HG03565 (cell line): Measurements from ENCODE around the gene PLEKHG3.

Experiments used
- ATAC-seq: cut with Tn5 transposase; IDR thresholded peaks from one replicate; pipeline ENCODE4 v1.9.1; 2021; ENCODE audit warnings: mild to moderate bottlenecking, moderate library complexity; ENCODE audit not compliant: unreplicated experiment

PLEKHG3 gene

DNA sequence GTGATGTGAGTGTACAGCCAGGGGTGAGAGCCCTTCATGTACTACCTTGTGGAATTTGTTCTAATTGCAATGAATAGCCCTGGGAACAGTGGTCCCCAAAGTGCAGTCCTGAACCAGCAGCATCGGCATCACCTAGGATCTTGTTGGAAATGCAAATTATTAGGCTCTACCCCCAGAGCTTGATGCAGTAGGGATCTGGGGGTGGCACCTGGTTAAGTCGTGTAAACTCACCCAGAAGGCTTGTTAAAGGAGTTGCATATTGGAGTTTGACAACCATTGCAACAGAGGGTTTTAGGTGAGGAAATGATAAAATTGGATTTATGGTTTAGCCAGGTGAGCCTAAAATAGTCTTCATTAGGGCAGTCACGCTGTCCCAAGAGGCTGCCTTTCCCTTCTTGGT, 73.2 kb downstream of the PLEKHG3 start:
- ATAC-seq: no peak

GRCh38 chr14:64778104-64778754, 74.0 kb downstream of the PLEKHG3 start:
- no peak for ATAC-seq

DNA sequence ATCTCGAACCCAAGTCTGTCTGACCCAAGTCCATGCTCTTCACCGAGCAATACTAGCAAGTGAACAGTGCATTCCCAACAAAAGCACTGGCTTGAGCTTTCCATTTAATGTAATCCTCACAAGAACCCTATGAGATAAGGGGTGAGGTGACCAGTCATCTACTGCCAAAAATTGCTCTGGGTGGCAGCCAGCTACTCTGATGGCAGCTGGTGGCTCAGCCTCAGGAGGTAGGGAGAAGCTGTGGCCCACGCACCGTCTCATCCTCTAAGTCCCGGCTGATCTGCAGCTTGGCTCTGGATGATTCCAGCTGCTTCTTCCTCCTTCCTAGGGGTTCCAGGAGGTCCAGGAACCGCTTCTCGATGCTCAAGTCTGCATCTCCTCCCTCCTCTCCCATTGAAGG, 75.2 kb downstream of the PLEKHG3 start:
- ATAC-seq: no peak

DNA sequence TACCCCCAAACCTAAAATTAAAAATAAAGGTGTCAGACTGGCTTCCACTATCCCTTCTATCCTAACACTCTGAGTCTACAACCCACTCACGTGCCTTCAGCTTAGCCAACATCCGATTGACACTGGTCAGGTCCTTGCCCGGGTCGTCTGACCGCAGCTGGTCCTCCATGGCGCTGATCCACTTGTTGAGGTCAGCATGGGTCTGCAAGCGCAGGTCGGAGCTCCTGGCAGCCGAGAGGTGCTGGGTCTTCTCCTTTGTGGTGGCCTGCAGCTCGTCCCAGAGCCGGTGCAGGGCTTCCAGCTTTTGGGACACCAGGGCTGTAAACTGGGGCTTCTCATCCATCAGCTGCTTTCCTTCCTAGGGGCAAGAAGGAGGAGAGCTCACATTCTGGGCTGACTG, 78.0 kb downstream of the PLEKHG3 start:
- no peak for ATAC-seq

GRCh38 chr14:64784006-64784405, 79.8 kb downstream of the PLEKHG3 start:
- no peak for ATAC-seq

DNA sequence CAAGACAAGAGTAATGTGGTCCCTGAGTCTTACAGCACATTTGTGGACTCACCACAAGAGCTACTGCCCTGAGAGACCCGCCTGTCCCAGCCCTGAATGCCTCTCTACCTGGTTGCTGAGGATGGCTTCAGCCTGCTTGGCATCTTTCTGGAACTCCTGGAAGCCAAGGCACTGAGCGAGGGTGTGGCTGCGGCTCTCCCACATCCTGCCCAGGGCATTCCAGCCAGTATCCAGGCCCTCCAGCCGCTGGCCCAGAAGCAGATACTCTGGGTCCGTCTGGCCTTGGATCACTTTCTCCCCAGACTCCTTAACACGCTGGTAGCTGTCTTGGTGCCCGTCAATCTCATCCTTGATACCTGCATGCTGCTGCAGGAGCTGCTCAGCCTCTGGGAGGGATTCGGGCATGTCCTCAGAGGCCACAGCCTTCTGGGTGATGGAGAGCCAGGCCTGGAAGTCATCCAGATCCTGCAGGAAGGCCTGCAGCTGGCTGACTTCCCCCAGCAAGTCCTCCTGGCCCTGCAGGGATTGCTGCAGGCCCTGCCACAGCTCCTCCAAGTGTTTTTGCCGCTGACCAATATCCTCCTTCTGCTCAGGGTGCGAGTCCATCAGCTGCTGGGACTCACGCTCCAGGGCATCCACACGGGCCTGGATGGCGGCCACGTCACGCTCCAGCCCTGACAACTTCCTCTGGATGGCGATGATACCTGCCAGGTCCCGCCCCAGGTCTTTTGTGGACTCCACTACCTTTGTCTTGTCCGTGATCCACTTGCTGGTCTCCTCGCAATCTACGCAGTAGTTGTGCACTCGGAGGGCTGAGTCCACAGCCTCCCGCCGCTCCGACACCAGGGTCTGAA, 82.3 kb downstream of the PLEKHG3 start:
- no peak for ATAC-seq

DNA sequence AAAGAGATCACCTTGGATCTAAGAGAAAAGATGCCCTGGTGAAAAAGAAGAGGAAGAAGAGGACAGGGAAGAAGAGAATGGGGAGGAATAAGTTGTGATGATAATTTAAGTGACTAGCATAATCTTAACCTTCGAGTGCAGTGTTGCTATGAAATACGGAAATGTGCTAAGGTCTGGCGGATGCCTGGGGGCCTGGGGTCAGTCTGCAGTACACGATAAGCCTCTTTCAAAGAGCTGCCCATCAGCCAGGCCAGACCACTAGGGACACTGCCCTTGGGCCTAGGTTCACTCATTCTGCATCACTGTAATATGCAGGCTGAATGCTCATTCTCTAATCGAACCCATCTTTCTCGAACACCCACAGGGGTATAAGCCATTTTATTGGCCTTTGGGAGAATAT, 83.4 kb downstream of the PLEKHG3 start:
- ATAC-seq: no peak

DNA sequence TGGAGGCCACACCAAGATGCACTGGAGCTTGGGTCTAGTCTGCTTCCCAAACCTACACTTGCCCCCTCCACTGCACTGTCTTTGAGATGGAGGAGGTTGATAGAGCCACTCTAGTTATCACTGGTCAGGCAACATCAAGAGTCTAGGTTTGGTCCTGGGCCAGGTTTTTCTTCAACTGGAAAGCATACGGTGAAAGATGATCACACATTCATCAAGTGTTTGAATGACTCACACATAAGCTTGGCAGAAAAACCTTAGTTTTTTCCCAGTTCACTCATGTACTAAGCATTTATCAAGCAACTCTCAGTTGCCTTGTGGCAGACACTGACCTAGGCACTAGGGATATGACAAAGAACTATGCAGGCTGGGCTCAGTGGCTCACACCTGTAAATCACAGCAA, 84.5 kb downstream of the PLEKHG3 start:
- ATAC-seq: no peak

DNA sequence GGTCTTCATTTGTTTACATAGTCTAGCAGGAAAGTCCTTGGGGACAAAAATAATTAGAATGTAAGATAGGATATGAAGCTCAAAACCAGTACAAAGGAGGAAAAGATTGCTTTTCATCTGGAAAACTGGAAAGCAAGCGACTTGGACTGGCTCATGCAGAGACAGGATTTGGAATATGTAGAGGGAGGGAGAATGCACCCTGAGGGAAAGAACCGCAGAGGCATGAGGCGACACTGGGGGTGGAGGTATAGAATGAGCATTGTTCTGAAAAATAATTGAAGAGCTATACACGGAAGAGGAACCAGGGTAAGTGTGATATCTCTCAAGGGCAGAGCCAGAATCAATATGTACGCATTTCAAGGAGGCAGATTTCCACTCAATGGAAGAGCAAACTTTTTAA, 85.5 kb downstream of the PLEKHG3 start:
- ATAC-seq: no peak

GRCh38 chr14:64790478-64790877, 86.3 kb downstream of the PLEKHG3 start:
- ATAC-seq: no peak

DNA sequence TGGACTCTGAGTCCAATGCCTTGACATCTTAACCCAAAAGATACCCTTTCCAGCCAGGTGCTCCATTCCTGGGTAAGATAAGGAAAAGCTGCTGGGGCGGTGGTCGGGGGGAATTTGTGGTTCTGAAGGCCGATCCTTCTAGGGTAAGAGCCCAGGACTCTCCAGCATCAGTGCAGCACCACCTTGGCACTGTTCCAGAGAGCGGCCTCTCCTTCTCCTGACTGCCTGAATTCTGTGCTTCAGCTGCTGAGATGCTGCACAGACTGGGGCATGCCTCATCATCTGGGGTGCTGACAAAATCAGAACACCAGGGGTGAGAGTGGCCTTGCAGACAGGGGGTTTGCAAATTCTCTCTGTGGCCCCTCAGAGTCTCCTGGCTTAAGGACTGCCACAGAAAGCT, 88.0 kb downstream of the PLEKHG3 start:
- no peak for ATAC-seq

GRCh38 chr14:64792871-64793560, 88.8 kb downstream of the PLEKHG3 start:
- ATAC-seq: no peak

DNA sequence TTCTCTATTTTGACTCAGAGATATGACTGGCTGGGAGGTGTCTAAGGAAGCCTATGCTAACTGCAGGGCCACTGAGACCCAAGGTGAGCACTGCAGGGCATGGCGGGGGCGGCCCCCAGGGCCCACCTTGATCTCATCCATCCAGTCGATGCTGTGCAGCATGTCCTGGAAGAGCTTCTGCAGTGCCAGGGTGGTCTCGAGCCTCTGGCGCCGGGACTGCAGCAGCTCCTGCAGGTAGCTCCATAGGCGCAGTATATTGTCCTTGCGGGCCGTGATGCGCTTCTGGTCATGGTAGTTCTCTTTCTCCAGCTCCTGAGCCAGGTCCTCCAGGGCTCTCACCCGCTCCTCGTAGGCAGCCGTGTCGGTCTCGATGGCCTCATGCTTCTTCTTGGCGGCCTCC, 91.0 kb downstream of the PLEKHG3 start:
- ATAC-seq: no peak

DNA sequence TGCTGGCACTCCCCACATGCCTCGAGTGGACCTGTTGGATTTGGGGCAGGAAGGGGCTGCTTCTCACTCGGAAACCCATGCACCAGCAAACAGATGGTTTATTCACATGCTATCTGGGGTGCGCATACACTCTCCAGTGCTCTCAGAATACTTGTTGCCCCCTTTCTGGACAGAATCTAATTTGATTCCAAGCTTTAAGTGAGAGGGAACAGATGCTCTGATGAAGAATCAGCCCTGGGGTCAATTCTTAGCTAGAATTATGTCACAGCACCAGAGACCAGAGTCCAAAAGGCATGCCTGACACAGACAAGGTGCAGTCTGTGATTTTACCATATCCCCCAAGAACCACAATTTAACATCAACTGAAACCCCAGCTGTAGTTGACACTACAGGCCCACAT, 91.7 kb downstream of the PLEKHG3 start:
- ATAC-seq: no peak

- ATAC-seq: no peak
Observed at GRCh38 chr14:64796369-64796768, 92.1 kb downstream of the PLEKHG3 start.

- ATAC-seq: no peak
Observed at GRCh38 chr14:64799555-64799954, 95.3 kb downstream of the PLEKHG3 start.
